A673 (cell line): ENCODE measurements around the gene CD83. TPM values are rescaled to one million over a fixed set of nuclear protein-coding genes. Genes with fewer than 3 reads are reported as not detected.
A peak's percentile ranks its signal among the peaks of the same experiment; 100 is the strongest.

Source experiments
- BruUV-seq: library from RNA; stranded (reverse); fragments of 400-500 nt; replicated peaks from 2 replicates; lab custom pipeline; 2021; lab: Mats Ljungman, UMichigan
- CTCF ChIA-PET: fragments of 300-600 bp; sonication (Branson Sonifier 250); formaldehyde crosslinking; loops from one replicate; lab custom pipeline; 2022; ENCODE audit warnings: antibody characterized with exemption; lab: Charles Lee
- POLR2A ChIA-PET: fragments of 300-600 bp; sonication (Branson Sonifier 250); formaldehyde crosslinking; loops from one replicate; lab custom pipeline; 2022; ENCODE audit warnings: antibody characterized with exemption; ENCODE audit not compliant: low non-redundant PET; lab: Charles Lee
- DNase-seq: peaks from one replicate; pipeline ENCODE4 v3.0.0-alpha.2; 2015; ENCODE audit warnings: low spot score
- H3K27ac ChIP-seq: fragments of 200-600 bp; sonication (generic); 2 replicates; pipeline ENCODE4 v1.5.1; 2016; ENCODE audit warnings: mixed run types, low read depth, mild to moderate bottlenecking, mixed read lengths, antibody characterized with exemption, low read length; ENCODE audit not compliant: poor library complexity, severe bottlenecking
- H3K27me3 ChIP-seq: fragments of 200-600 bp; sonication (generic); replicated peaks from 2 replicates; pipeline ENCODE4 v1.6.1; 2017; ENCODE audit warnings: mixed run types, low read depth, mild to moderate bottlenecking, mixed read lengths, antibody characterized with exemption, low read length; ENCODE audit not compliant: insufficient read depth, poor library complexity
- H3K36me3 ChIP-seq: fragments of 200-600 bp; sonication (generic); 2 replicates; pipeline ENCODE4 v1.6.1; 2016; ENCODE audit warnings: mixed run types, mild to moderate bottlenecking, mixed read lengths, antibody characterized with exemption, low read length; ENCODE audit not compliant: insufficient read depth, poor library complexity, severe bottlenecking
- H3K4me1 ChIP-seq: fragments of 200-600 bp; sonication (generic); 2 replicates; pipeline ENCODE4 v1.6.1; 2017; ENCODE audit warnings: mixed run types, mild to moderate bottlenecking, mixed read lengths, antibody characterized with exemption, low read length; ENCODE audit not compliant: insufficient read depth, poor library complexity, severe bottlenecking
- H3K4me3 ChIP-seq: fragments of 200-600 bp; sonication (generic); 2 replicates; pipeline ENCODE4 v1.5.1; 2016; ENCODE audit warnings: low read depth, mixed run types, mild to moderate bottlenecking, mixed read lengths, low read length; ENCODE audit not compliant: poor library complexity, severe bottlenecking
- H3K9me3 ChIP-seq: fragments of 200-600 bp; sonication (generic); 2 replicates; pipeline ENCODE4 v1.6.1; 2016; ENCODE audit warnings: mixed run types, low read depth, mild to moderate bottlenecking, mixed read lengths, antibody characterized with exemption, low read length; ENCODE audit not compliant: poor library complexity, severe bottlenecking
- CTCF ChIP-seq: fragments of 300-800, 200-600 bp; sonication (generic); conservative IDR thresholded peaks from 2 replicates; pipeline ENCODE4 v1.5.1; 2017; ENCODE audit warnings: low read depth, mild to moderate bottlenecking, antibody characterized with exemption, low read length, moderate library complexity, mixed read lengths
- EZH2 ChIP-seq: fragments of 200-600 bp; sonication (generic); IDR thresholded peaks from 2 replicates; pipeline ENCODE4 v1.6.1; 2017; ENCODE audit warnings: borderline replicate concordance, low read depth, mild to moderate bottlenecking, mixed read lengths, antibody characterized with exemption, low read length; ENCODE audit not compliant: poor library complexity, severe bottlenecking
- intact Hi-C: fragments of 100-400 bp; cut with micrococcal nuclease; formaldehyde crosslinking; loops from one replicate; pipeline ENCODE4 v1.10.0; 2022; ENCODE audit not compliant: unreplicated experiment
- total RNA-seq: library from RNA; stranded (reverse); gene quantifications from 2 replicates; pipeline ENCODE4 v1.2.3, GENCODE V29; 2021

Gene CD83
- total RNA-seq, 1 experiment from 2014 or later, result 14.4 TPM

GRCh38 chr6:14166839-14167238 is 49.3 kb downstream of the CD83 start:
- H3K9me3 ChIP-seq, result peaks cover 26% of the 10 kb centered on the region
- H3K27me3 ChIP-seq, result no peaks in the 10 kb centered on the region
- no peaks in the 10 kb centered on the region for H3K4me1 ChIP-seq
- ChIA-PET CTCF (no interaction called here), POLR2A (no interaction called here)
- no TSS peak for BruUV-seq
- intact Hi-C loops, result no loop called here
- H3K27ac ChIP-seq, result no peak overlapping the region
- peak; percentile 34 for DNase-seq
- no peak overlapping the region for H3K4me3 ChIP-seq
- TF ChIP-seq EZH2 (no peak), CTCF (no peak)
- H3K36me3 ChIP-seq, result peaks cover 6% of the 10 kb centered on the region

- ChIA-PET CTCF (no interaction called here), POLR2A (no interaction called here)
- DNase-seq, result no peak
- H3K27me3 ChIP-seq, result no peaks in the 10 kb centered on the region
- no peak for TF ChIP-seq CTCF
- no peak for TF ChIP-seq EZH2
- intact Hi-C loops, result no loop called here
- no TSS peak for BruUV-seq
- H3K27ac ChIP-seq, result no peak overlapping the region
- peaks cover 32% of the 10 kb centered on the region for H3K9me3 ChIP-seq
- H3K4me3 ChIP-seq, result no peak overlapping the region
- no peaks in the 10 kb centered on the region for H3K4me1 ChIP-seq
- peaks cover 6% of the 10 kb centered on the region for H3K36me3 ChIP-seq
These were observed 52.6 kb downstream of the CD83 start for GRCh38 chr6:14170128-14170527.

GRCh38 chr6:14172562-14172961 is 55.0 kb downstream of the CD83 start:
- DNase-seq, result no peak
- ChIA-PET POLR2A (no interaction called here), CTCF (no interaction called here)
- Histone ChIP-seq H3K9me3 (peaks cover 32% of the 10 kb centered on the region), H3K27ac (no peak overlapping the region), H3K4me1 (no peaks in the 10 kb centered on the region), H3K4me3 (no peak overlapping the region), H3K27me3 (no peaks in the 10 kb centered on the region), H3K36me3 (peaks cover 6% of the 10 kb centered on the region)
- TF ChIP-seq EZH2, result no peak
- TF ChIP-seq CTCF, result no peak
- no TSS peak for BruUV-seq
- intact Hi-C loops, result no loop called here
